ENCODE data around the gene AP1B1. TPM values are rescaled to one million over a fixed set of nuclear protein-coding genes. Genes with fewer than 3 reads are reported as not detected.

The AP1B1 gene
- total and polyA plus RNA-seq, 2 of the 8 experiments (the other 6 are each of a cell fraction or from before 2014, with no cell fraction given), result 64.2 to 86.8 TPM

DNA sequence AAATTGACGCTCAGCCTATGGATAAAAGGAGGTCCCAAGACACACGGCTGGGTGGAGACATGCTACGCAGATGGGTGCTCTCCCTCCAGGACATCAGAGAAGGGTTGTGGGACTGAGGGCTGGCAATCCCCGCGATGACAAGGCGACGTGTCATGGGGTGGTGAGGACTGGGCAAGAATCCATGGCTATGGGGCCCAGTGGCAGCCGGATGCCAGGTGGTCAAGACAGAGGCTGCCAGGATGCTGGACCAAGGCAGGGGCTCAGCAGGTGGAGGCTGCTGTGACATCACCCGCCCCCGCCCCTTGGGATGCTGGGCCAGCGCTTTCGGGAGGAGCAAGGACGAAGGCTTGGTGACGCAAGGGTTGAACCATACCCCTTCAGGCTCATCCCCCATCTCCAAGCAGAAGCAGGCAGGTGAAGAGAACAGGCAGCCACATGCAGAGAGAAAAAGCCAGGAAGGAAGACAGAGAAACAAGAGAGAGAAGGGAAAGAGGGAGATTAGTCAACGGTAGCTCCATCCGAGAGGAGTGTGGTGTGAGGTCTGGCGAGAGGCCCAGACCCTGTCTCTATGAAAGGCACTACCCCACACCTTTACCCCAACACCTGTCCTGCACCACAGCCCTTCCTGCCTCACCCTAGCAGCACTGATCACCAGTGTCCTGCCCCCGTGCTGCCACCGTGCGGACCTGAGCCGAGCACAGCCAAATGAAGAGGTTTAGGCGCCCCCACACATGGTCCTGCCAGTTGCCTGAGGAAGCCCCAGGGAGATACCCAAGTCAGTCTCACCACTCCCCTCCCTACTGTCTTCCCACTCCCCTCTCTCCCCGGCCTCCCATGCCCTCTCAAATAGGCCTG is 48.8 kb downstream of the AP1B1 start:
- H3K23me2 ChIP-seq (ENCODE audit: low read depth, low read length), result no peaks in the 10 kb centered on the region
- no peak for TF ChIP-seq EP300 (IDR thresholded peaks at IDR 0.05; ENCODE audit: borderline replicate concordance in 1 of 2, low read depth in 2 of 2, low read length in 2 of 2)
- TF ChIP-seq SP1 (IDR thresholded peaks at IDR 0.05; ENCODE audit: low read depth, low read length), result no peak
- TF ChIP-seq POLR2A (IDR thresholded peaks at IDR 0.05; ENCODE audit: control extremely low read depth in 1 of 2, low read depth in 2 of 2, low read length in 2 of 2), result no peak
- no peak for TF ChIP-seq SP4 (IDR thresholded peaks at IDR 0.05; ENCODE audit: low read length)
- no peak overlapping the region for H4K5ac ChIP-seq (ENCODE audit: insufficient read length, low read depth, low read length)
- FAIRE-seq (no peak), DNase-seq (ENCODE audit: low read depth in 1 of 2, low spot score in 2 of 2) (no peak)
- H3K4me2 ChIP-seq (ENCODE audit: insufficient read depth in 1 of 2, low read depth in 2 of 2, low read length in 2 of 2), result no peak overlapping the region
- 91% methylated on average over 21 of the region's 23 CpGs; no CpG with 5 or more reads in 1 of the 2 experiments for WGBS, 2 experiments (ENCODE audit: extremely low coverage in 1 of 2, insufficient coverage in 1 of 2, insufficient read length in 1 of 2, insufficient replicate concordance in 2 of 2, low coverage in 1 of 2, low lambda C conversion rate in 2 of 2, missing lambda C conversion rate in 1 of 2)
- no peak overlapping the region for H3K14ac ChIP-seq (ENCODE audit: insufficient read length)
- H2BK12ac ChIP-seq (ENCODE audit: low read depth, low read length), result no peak overlapping the region
- H4K20me1 ChIP-seq (replicated peaks in 1 of 2; ENCODE audit: control insufficient read depth in 1 of 2, insufficient read depth in 2 of 2, low read length in 2 of 2), result peaks cover 1 to 12% of the 10 kb centered on the region in 2 experiments
- H3K27ac ChIP-seq (ENCODE audit: low read depth, low read length), result no peak overlapping the region
- no peaks in the 10 kb centered on the region for H3K79me1 ChIP-seq (ENCODE audit: low read depth, low read length)
- no peak overlapping the region for H3K18ac ChIP-seq (ENCODE audit: extremely low read depth, low read length)
- no peak overlapping the region for H2BK15ac ChIP-seq (ENCODE audit: low read length)
- no peak overlapping the region for H2BK120ac ChIP-seq (replicated peaks; ENCODE audit: low read depth, low read length)
- no peak overlapping the region for H2AK5ac ChIP-seq (ENCODE audit: low read depth, low read length)
- H3K4ac ChIP-seq (replicated peaks; ENCODE audit: insufficient read length, low read depth, low read length), result no peak overlapping the region
- no peak overlapping the region for H2AFZ ChIP-seq (ENCODE audit: low read length)
- no peaks in the 10 kb centered on the region for H3K9me3 ChIP-seq (ENCODE audit: insufficient read depth in 2 of 2, low read depth in 1 of 2, low read length in 1 of 2)
- H2BK20ac ChIP-seq (ENCODE audit: low read length), result no peak overlapping the region
- H3K4me3 ChIP-seq (ENCODE audit: extremely low read depth in 1 of 4, insufficient read depth in 2 of 4, low read depth in 3 of 4, low read length in 4 of 4), result no peak overlapping the region
- ChIA-PET POLR2A (ENCODE audit: partially characterized antibody) (no interaction called here), CTCF (ENCODE audit: partially characterized antibody) (interaction anchor here (1.6 kb wide), 1 partner anchor 14 kb away, joined by 5 read pairs; no protein-coding TSS in a partner anchor)
- H4K91ac ChIP-seq (replicated peaks; ENCODE audit: insufficient read length, low read length), result no peak overlapping the region
- no peaks in the 10 kb centered on the region for H3K79me2 ChIP-seq (ENCODE audit: control insufficient read depth in 1 of 2, insufficient read depth in 2 of 2, low read length in 2 of 2)
- no peak overlapping the region for H3K23ac ChIP-seq (ENCODE audit: insufficient read length)
- H2BK5ac ChIP-seq (ENCODE audit: low read depth, low read length), result no peak overlapping the region
- no peaks in the 10 kb centered on the region for H3K27me3 ChIP-seq (replicated peaks in 1 of 4; ENCODE audit: control insufficient read depth in 3 of 4, extremely low read depth in 1 of 4, insufficient read depth in 3 of 4, low read length in 3 of 4)
- H3K9ac ChIP-seq (replicated peaks in 1 of 4; ENCODE audit: extremely low read depth in 1 of 4, low read depth in 3 of 4, low read length in 3 of 4), result no peak overlapping the region
- H3K56ac ChIP-seq (replicated peaks; ENCODE audit: insufficient read length, low read depth, low read length), result no peak overlapping the region
- no peak overlapping the region for H4K8ac ChIP-seq (ENCODE audit: extremely low read depth, insufficient read depth, low read length)
- no peaks in the 10 kb centered on the region for H3K4me1 ChIP-seq (replicated peaks in 1 of 4; ENCODE audit: control insufficient read depth in 3 of 4, insufficient read depth in 4 of 4, low read length in 3 of 4)
- peaks cover 7 to 37% (median 18%) of the 10 kb centered on the region in 4 experiments; a peak in 7 of 8 replicates for H3K36me3 ChIP-seq (ENCODE audit: control insufficient read depth in 2 of 4, insufficient read depth in 4 of 4, low read length in 3 of 4)

Data from H1 (cell line).